Ishikawa (cell line): Measurements from ENCODE around the gene PCSK4.

Experiments used
- CEBPB ChIP-seq: IDR thresholded peaks from 2 replicates; pipeline ENCODE4 v1.6.1; 2012
- CREB1 ChIP-seq: IDR thresholded peaks from 2 replicates; pipeline ENCODE4 v1.6.1; 2012; ENCODE audit warnings: low read depth
- EGR1 ChIP-seq: IDR thresholded peaks from 2 replicates; pipeline ENCODE4 v1.6.1; 2012
- EP300 ChIP-seq: IDR thresholded peaks from 2 replicates; pipeline ENCODE4 v1.6.1; 2012; ENCODE audit warnings: borderline replicate concordance
- FOXM1 ChIP-seq: IDR thresholded peaks from 2 replicates; pipeline ENCODE4 v1.6.1; 2012; ENCODE audit warnings: low read depth, borderline replicate concordance
- NFIC ChIP-seq: IDR thresholded peaks from 2 replicates; pipeline ENCODE4 v1.6.1; 2012
- RAD21 ChIP-seq: IDR thresholded peaks from 2 replicates; pipeline ENCODE4 v1.6.1; 2012; ENCODE audit warnings: low read depth
- TAF1 ChIP-seq: IDR thresholded peaks from 2 replicates; pipeline ENCODE4 v1.6.1; 2012; ENCODE audit warnings: low read depth, mild to moderate bottlenecking
- TCF12 ChIP-seq: IDR thresholded peaks from 2 replicates; pipeline ENCODE4 v1.6.1; 2012; ENCODE audit warnings: low read depth
- TEAD4 ChIP-seq: IDR thresholded peaks from 2 replicates; pipeline ENCODE4 v1.6.1; 2012
- YY1 ChIP-seq: IDR thresholded peaks from 2 replicates; pipeline ENCODE4 v1.6.1; 2012; ENCODE audit warnings: low read depth
- ZBTB7A ChIP-seq: IDR thresholded peaks from 2 replicates; pipeline ENCODE4 v1.6.1; 2012; ENCODE audit warnings: low read depth
- TF ChIP-seq, protein P1 (sequence below): IDR thresholded peaks from 2 replicates; pipeline ENCODE4 v1.6.1; 2012
- TF ChIP-seq, protein P2 (sequence below): IDR thresholded peaks from 2 replicates; pipeline ENCODE4 v1.6.1; 2012; ENCODE audit warnings: low read depth, mild to moderate bottlenecking
- TF ChIP-seq, protein P3 (sequence below): IDR thresholded peaks from 2 replicates; pipeline ENCODE4 v1.6.1; 2012

The PCSK4 gene

DNA sequence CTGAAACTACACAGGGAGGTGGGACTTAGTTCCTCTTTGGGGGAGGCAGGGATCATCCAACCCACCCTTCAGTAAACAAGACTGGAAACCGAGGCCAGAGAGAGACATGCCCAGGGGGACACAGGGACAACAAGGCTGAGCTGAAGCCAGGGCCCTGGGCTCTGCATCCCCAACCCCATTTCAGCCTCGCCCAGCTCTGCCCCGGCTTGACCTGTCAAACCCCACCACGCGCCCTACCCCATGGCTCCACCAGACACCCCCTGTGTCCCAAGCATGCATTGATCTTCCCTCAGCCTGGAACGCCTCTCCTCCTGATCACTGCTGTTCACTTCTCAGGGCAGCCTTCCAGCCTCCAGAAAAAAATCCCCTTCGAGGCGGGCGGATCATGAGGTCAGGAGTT, 42.2 kb downstream of the PCSK4 start:
- TF ChIP-seq TAF1 (no peak), FOXM1 (no peak), YY1 (no peak), NFIC (no peak), RAD21 (no peak), CEBPB (no peak)
- TF ChIP-seq, protein P1, sequence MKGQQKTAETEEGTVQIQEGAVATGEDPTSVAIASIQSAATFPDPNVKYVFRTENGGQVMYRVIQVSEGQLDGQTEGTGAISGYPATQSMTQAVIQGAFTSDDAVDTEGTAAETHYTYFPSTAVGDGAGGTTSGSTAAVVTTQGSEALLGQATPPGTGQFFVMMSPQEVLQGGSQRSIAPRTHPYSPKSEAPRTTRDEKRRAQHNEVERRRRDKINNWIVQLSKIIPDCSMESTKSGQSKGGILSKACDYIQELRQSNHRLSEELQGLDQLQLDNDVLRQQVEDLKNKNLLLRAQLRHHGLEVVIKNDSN, result no peak
- TF ChIP-seq, protein P2, sequence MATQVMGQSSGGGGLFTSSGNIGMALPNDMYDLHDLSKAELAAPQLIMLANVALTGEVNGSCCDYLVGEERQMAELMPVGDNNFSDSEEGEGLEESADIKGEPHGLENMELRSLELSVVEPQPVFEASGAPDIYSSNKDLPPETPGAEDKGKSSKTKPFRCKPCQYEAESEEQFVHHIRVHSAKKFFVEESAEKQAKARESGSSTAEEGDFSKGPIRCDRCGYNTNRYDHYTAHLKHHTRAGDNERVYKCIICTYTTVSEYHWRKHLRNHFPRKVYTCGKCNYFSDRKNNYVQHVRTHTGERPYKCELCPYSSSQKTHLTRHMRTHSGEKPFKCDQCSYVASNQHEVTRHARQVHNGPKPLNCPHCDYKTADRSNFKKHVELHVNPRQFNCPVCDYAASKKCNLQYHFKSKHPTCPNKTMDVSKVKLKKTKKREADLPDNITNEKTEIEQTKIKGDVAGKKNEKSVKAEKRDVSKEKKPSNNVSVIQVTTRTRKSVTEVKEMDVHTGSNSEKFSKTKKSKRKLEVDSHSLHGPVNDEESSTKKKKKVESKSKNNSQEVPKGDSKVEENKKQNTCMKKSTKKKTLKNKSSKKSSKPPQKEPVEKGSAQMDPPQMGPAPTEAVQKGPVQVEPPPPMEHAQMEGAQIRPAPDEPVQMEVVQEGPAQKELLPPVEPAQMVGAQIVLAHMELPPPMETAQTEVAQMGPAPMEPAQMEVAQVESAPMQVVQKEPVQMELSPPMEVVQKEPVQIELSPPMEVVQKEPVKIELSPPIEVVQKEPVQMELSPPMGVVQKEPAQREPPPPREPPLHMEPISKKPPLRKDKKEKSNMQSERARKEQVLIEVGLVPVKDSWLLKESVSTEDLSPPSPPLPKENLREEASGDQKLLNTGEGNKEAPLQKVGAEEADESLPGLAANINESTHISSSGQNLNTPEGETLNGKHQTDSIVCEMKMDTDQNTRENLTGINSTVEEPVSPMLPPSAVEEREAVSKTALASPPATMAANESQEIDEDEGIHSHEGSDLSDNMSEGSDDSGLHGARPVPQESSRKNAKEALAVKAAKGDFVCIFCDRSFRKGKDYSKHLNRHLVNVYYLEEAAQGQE, result no peak

DNA sequence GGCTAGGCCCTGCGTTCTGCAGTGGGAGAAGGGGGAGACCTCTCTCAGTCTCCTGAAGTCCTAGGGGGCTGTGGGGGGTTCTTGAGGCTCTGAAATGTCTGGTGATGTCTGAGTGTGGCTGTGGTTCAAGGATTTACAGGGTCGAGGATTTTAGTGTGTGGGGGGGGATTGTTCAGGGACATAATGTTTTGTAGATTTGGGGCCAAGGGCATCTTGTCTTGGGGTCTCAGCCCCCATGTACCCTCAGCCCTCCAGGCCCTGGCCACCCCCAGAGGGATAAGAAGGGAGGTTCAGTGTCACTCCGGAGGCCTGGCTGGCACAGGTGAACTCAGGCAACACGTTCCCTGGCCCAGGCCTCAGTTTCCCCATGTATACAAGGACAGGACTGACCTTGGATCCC, 42.6 kb downstream of the PCSK4 start:
- TF ChIP-seq FOXM1 (no peak), TAF1 (no peak), TEAD4 (no peak), ZBTB7A (no peak), EGR1 (no peak), EP300 (no peak), RAD21 (no peak), NFIC (no peak), CEBPB (no peak), TCF12 (no peak), CREB1 (no peak), YY1 (no peak)
- TF ChIP-seq, protein P1, result no peak
- TF ChIP-seq, protein P3, sequence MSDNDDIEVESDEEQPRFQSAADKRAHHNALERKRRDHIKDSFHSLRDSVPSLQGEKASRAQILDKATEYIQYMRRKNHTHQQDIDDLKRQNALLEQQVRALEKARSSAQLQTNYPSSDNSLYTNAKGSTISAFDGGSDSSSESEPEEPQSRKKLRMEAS, result no peak
- TF ChIP-seq, protein P2, result no peak

DNA sequence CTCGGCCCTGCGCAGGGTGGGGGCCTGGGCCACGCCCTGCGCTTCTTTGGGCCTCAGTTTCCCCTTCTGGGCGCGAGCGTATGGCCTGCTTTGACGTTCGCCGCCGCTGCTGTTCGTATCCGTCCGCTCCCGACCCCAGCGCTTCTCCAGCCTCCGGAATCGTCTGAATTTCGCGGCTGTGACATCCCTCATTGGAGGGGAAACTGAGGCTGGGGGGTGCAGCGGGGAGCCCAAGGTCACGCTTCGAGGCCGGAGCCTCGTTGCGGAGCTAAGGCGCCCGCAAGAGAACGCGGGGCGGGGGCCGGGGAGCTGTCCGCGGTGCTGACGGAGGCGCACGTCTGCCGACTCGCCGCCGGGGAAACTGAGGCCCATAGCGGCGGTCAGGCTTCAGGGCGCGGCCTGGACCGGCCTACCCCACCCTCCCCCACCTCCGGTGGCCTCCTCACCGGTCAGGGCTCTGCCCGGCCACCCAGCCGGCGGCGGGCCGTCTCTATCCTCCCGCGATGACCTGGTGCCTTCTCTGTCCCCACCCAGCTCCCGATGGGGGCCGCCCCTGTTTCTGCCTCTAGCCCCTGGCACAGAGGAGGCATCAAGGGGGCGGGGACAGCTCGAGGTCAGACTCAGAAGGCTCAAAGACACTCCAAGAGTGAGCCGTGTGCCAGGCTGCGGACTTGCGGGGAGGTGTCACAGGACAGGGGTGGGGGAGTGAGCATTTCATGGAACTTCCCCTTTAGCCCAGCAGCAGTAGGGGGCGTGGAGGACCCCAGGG, 43.3 kb downstream of the PCSK4 start:
- TF ChIP-seq, protein P2, result peak; percentile 98
- TF ChIP-seq ZBTB7A, result no peak
- TF ChIP-seq, protein P3, result peak; percentile 48

DNA sequence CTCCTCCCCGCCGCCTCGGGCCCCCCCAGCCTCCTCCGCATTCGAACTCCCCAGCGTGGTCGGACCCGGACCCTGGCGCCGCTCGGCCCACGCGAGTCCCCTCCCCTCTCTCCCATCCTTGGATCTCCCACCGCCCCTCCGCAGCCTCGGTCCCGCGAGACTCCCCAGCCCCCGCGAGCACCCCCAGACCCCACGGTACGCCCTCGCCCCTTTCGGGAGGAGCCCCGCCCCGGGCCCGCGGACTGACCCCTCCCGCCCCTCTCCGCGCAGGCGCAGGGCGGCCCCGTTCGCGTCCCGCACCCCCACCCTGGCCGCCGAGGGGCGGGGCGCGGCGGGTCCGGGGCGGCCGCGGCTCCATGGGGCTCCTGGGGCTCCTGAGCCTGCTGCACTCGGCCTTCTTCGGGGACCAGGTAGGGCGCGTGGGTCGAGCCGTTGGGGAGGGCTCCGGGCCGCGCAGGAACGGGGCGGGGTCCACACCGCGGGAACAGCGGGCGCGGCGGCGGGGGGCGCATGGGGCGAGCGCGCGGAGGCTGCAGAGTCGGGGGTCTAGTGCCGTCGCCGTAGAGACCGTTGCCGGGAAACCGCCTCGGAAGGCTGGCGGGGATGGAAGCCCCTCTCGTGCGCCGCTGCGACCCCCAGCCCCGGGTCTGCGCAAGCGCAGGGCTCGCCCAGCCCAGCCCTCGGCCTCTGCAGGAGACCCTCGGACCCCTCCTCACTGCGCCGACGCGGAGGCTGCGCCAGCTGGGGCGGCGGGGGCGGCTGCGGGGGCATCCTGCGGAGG, 44.0 kb downstream of the PCSK4 start:
- TF ChIP-seq CREB1, result no peak
- TF ChIP-seq TAF1, result no peak
- no peak; the same call in none of the 2 replicates for TF ChIP-seq ZBTB7A
- TF ChIP-seq, protein P3, result no peak
- TF ChIP-seq NFIC, result no peak
- TF ChIP-seq RAD21, result no peak
- no peak for TF ChIP-seq FOXM1
- TF ChIP-seq, protein P2, result no peak
- TF ChIP-seq EP300, result no peak
- TF ChIP-seq, protein P1, result no peak
- TF ChIP-seq TEAD4, result no peak
- no peak for TF ChIP-seq CEBPB
- no peak for TF ChIP-seq TCF12
- no peak for TF ChIP-seq YY1
- TF ChIP-seq EGR1, result no peak
